ENCODE data around the gene NLGN2. TPM values are rescaled to one million over a fixed set of nuclear protein-coding genes. Genes with fewer than 3 reads are reported as not detected.

Gene NLGN2
- total RNA-seq, 1 experiment from 2014 or later, result 2.7 TPM

DNA sequence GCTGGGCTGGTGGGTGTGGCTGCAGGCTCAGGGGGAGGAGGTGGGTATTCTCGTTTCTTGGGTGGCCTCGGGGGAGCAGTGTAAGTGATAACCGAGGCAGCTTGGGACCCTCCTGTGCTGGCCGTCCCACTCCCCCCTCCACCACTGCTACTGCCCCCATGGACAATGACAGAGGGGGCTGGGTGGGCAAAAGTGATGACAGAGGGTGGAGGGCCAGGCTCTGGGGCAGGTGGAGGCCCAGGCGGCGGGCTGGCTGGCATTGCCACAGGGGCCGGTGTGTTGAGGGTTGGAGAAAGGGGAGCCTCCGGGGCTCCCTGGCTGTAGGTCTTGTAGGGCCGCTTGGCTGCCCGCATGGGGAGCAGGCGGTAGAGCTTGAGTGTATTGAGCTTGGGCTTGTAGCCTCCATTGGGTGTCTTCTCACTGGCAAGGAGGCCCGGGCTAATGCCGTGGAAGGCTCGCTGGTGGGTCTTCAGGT lies 55.8 kb downstream of the NLGN2 start:
- no peak for DNase-seq (ENCODE audit: low spot score)

DNA sequence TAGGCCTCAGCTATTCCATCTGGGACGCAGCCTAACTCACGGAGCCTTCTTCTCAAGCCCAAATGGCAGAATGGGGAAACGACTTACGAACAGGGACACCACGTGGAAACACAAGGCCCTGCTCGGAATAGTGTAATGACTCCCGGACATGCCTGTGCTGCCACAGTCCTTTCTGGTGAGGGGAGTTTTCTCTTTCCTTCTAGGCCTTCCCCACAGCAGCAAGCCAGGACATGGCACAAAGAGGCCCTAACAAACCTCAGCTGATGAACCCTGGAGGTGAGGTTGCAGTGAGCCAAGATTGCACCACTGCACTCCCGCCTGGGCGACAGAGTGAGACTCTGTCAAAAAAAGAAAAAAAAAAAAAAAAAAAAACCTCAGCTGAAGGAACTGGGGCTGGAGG lies 56.4 kb downstream of the NLGN2 start:
- DNase-seq (ENCODE audit: low spot score), result no peak

DNA sequence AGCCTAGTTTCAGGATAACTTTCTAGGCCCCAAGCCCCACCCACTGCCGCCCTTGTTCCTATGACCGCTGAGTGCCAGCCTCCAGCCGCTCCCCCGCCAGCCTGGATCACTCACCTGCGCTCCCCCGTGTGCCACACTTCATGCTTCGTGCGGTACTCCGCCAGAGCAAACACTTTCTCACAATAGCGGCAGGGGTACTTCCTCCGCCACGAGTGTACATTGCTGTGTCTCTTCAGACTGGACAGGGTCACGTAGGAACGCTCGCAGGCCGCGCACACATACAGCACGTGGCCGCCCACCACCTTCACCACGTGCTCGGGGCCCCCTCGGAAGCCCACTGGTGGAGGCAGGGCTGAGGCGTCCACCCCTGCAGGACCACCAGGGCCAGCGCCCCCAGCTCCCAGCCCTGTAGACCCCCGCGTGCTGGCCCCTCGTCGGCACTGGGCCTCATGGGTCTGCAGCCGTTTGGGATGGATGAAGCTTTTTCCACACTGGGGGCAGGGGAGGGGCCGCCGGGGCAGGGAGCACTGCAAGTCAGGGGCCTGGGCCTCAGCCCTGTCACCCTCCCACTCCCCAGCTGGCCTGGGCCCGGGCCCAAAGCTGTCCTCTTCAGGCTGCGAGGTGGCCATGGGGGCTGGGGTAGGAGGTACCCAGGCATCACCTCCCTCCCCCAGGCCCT lies 58.1 kb downstream of the NLGN2 start:
- DNase-seq (ENCODE audit: low spot score), result no peak

DNA sequence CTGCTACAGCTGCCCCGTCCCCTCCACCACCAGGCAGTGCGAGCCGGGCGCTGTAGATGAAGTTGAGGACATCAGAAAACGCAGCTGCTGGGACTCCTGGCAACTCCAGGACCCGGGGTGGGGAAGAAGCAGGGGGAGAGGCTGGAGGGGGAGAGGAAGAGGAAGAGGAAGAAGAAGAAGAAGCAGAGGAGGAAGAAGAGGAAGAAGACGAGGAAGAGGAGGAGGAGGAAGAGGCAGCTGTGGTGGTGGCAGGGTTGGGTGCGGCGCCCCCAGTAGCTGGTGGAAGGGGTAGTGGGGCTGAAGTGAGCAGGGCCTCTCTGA lies 58.6 kb downstream of the NLGN2 start:
- no peak for DNase-seq (ENCODE audit: low spot score)

DNA sequence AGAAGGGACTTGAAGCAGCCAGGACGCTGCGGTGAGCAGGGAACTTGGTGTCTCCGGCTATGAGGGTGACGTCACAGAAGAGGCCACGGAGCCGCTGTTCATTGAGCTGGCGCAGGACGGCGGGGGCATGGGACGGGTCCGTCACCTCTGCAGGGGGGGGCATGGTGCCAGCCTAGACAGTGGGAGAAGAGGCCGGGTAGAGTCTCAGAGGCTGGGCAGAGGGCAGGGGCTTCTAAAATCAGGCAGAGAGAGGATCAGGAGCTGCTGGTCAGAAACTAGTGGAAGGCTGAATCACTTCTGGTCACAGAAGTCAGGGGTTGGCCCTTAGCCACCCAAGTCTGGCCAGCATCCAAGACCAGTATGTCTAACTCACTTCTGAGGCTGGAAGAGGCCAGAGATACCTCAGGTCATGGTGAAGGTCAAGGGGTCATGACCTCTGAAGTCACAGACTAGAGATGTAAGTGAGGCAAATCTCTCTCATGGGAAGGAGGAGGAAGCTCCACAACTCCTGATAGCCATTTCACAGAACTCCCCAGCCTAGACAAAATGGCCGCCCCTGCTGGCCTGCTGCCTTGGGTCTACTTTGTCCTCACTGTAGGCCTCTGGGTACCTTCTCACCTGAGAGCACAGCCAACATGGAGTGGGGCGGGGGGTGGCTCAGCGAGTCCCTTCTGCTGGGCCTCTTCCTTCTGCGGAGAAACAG lies 59.1 kb downstream of the NLGN2 start:
- DNase-seq (ENCODE audit: low spot score), result no peak

DNA sequence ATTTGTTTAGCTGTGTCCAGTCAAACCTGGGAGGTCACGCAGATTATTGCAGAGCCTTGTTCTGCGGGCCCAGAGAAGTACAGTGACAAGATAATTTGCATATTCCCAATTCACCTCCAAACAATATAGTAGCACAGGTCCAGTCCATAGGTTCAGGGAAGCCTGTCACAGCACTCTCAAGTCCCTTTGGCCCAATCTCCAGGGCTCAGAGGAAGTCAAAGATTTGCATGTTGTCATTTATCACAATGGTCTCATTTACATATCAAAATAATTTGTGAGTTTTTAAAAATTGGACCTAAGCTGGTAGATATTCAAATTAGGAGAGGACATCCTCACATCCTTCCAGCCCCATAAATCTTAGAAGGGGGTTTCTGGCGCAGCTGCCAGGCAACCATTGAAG lies 59.9 kb downstream of the NLGN2 start:
- no peak for DNase-seq (ENCODE audit: low spot score)

DNA sequence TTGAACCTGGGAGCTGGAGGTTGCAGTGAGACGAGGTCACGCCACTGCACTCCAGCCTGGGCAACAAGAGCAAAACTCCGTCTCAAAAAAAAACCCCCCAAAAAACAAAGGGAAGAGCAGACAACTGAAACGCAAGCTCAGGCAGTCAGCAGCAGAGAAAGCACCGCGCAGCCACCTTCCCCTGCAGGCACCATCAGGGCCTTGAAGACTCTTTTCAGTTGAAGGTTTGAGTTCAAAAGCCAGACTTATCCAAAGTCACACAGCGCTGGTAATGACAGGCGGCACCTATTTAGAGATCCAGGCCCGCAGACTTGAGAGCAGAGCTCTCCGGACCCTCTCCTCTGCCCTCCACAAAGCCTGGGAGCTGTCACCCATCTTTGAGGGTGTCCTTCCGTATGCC lies 60.6 kb downstream of the NLGN2 start:
- no peak for DNase-seq (ENCODE audit: low spot score)

DNA sequence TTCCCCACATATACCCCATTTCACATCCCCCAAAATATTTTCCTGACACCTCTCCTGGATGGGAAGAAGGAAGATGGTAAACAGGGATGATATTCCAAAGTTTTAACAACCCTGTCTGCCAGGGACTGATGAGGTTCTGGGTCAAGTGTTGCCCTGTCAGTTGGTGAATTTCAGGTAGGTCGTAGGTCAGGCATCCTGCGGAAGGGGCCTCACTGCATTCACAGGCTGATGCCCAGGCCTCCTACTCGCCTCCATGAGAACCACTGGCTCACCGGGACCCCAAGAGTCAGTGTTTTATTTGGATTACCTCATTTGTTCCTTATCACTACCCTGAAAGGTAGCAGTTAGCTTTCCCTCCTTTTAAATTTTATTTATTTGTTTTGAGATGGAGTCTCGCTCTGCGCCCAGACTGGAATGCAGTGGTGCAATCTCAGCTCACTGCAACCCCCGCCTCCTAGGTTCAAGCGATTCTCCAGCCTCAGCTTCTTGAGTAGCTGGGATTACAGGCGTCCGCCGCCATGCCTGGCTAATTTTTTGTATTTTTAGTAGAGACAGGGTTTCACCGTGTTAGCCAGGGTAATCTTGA lies 61.3 kb downstream of the NLGN2 start:
- no peak for DNase-seq (ENCODE audit: low spot score)

Other genes starting within 250 kb of the NLGN2 start
- gene ASGR1, start 228.5 kb upstream of the NLGN2 start, total RNA-seq (2014; rRNA removed; shearing (Covaris generic)), result 0.52 TPM in 1 of 2 replicates, not detected in the other
- gene DLG4, start 188.0 kb upstream of the NLGN2 start, total RNA-seq (2014; rRNA removed; shearing (Covaris generic)), result 0.26 and 1.6 TPM in 2 replicates
- 469 and 546 TPM in 2 replicates for gene ACADVL, start 187.9 kb upstream of the NLGN2 start, total RNA-seq (2014; rRNA removed; shearing (Covaris generic))
- 42.6 and 48.6 TPM in 2 replicates for gene DVL2, start 173.3 kb upstream of the NLGN2 start, total RNA-seq (2014; rRNA removed; shearing (Covaris generic))
- 29.3 and 31.7 TPM in 2 replicates for gene PHF23, start 168.4 kb upstream of the NLGN2 start, total RNA-seq (2014; rRNA removed; shearing (Covaris generic))
- 72.3 and 84.0 TPM in 2 replicates for gene GABARAP, start 165.4 kb upstream of the NLGN2 start, total RNA-seq (2014; rRNA removed; shearing (Covaris generic))
- gene CTDNEP1, start 156.1 kb upstream of the NLGN2 start, total RNA-seq (2014; rRNA removed; shearing (Covaris generic)), result 32.8 and 51.4 TPM in 2 replicates
- 46.5 and 46.7 TPM in 2 replicates for gene ELP5, start 155.6 kb upstream of the NLGN2 start, total RNA-seq (2014; rRNA removed; shearing (Covaris generic))
- gene CLDN7, start 145.4 kb upstream of the NLGN2 start, total RNA-seq (2014; rRNA removed; shearing (Covaris generic)), result 383 and 429 TPM in 2 replicates
- 0.26 and 0.38 TPM in 2 replicates for gene SLC2A4, start 126.1 kb upstream of the NLGN2 start, total RNA-seq (2014; rRNA removed; shearing (Covaris generic))
- 16.3 and 19.4 TPM in 2 replicates for gene YBX2, start 113.2 kb upstream of the NLGN2 start, total RNA-seq (2014; rRNA removed; shearing (Covaris generic))
- gene EIF5A, start 100.2 kb upstream of the NLGN2 start, total RNA-seq (2014; rRNA removed; shearing (Covaris generic)), result 915 and 962 TPM in 2 replicates
- 45.7 and 49.0 TPM in 2 replicates for gene GPS2, start 92.5 kb upstream of the NLGN2 start, total RNA-seq (2014; rRNA removed; shearing (Covaris generic))
- gene NEURL4, start 78.5 kb upstream of the NLGN2 start, total RNA-seq (2014; rRNA removed; shearing (Covaris generic)), result 18.0 and 21.1 TPM in 2 replicates
- gene ACAP1, start 71.3 kb upstream of the NLGN2 start, total RNA-seq (2014; rRNA removed; shearing (Covaris generic)), result 0.08 TPM in 1 of 2 replicates, not detected in the other
- 5.0 and 6.2 TPM in 2 replicates for gene KCTD11, start 55.7 kb upstream of the NLGN2 start, total RNA-seq (2014; rRNA removed; shearing (Covaris generic))
- not detected in 2 replicates for gene TMEM95, start 52.7 kb upstream of the NLGN2 start, total RNA-seq (2014; rRNA removed; shearing (Covaris generic))
- gene TNK1, start 26.8 kb upstream of the NLGN2 start, total RNA-seq (2014; rRNA removed; shearing (Covaris generic)), result 4.8 and 9.4 TPM in 2 replicates
- gene PLSCR3, start 13.3 kb upstream of the NLGN2 start, total RNA-seq (2014; rRNA removed; shearing (Covaris generic)), result 28.5 and 32.4 TPM in 2 replicates
- gene TMEM256, start 3.7 kb upstream of the NLGN2 start, total RNA-seq (2014; rRNA removed; shearing (Covaris generic)), result 84.6 and 111 TPM in 2 replicates
- not detected in 2 replicates for gene SPEM1, start 12.5 kb downstream of the NLGN2 start, total RNA-seq (2014; rRNA removed; shearing (Covaris generic))
- not detected in 2 replicates for gene SPEM2, start 17.8 kb downstream of the NLGN2 start, total RNA-seq (2014; rRNA removed; shearing (Covaris generic))
- not detected in 2 replicates for gene SPEM3, start 21.0 kb downstream of the NLGN2 start, total RNA-seq (2014; rRNA removed; shearing (Covaris generic))
- gene TMEM102, start 27.6 kb downstream of the NLGN2 start, total RNA-seq (2014; rRNA removed; shearing (Covaris generic)), result 11.7 and 19.4 TPM in 2 replicates
- gene FGF11, start 31.7 kb downstream of the NLGN2 start, total RNA-seq (2014; rRNA removed; shearing (Covaris generic)), result 0.46 and 0.52 TPM in 2 replicates
- 0.83 and 1.6 TPM in 2 replicates for gene CHRNB1, start 37.2 kb downstream of the NLGN2 start, total RNA-seq (2014; rRNA removed; shearing (Covaris generic))
- gene ZBTB4, start 71.8 kb downstream of the NLGN2 start, total RNA-seq (2014; rRNA removed; shearing (Covaris generic)), result 8.4 and 10.0 TPM in 2 replicates
- gene SLC35G6, start 73.6 kb downstream of the NLGN2 start, total RNA-seq (2014; rRNA removed; shearing (Covaris generic)), result 0.28 TPM in 1 of 2 replicates, not detected in the other
- 26.0 and 58.6 TPM in 2 replicates for gene POLR2A, start 76.5 kb downstream of the NLGN2 start, total RNA-seq (2014; rRNA removed; shearing (Covaris generic))
- gene TNFSF12, start 141.2 kb downstream of the NLGN2 start, total RNA-seq (2014; rRNA removed; shearing (Covaris generic)), result not detected in 2 replicates
- gene TNFSF13, start 150.9 kb downstream of the NLGN2 start, total RNA-seq (2014; rRNA removed; shearing (Covaris generic)), result 15.6 and 19.1 TPM in 2 replicates
- 73.2 and 74.3 TPM in 2 replicates for gene SENP3, start 154.1 kb downstream of the NLGN2 start, total RNA-seq (2014; rRNA removed; shearing (Covaris generic))
- 4.0 and 6.6 TPM in 2 replicates for gene CD68, start 171.8 kb downstream of the NLGN2 start, total RNA-seq (2014; rRNA removed; shearing (Covaris generic))
- gene MPDU1, start 176.0 kb downstream of the NLGN2 start, total RNA-seq (2014; rRNA removed; shearing (Covaris generic)), result 79.8 and 81.4 TPM in 2 replicates
- 0.70 TPM in 1 of 2 replicates, not detected in the other for gene SOX15, start 182.2 kb downstream of the NLGN2 start, total RNA-seq (2014; rRNA removed; shearing (Covaris generic))
- gene FXR2, start 207.1 kb downstream of the NLGN2 start, total RNA-seq (2014; rRNA removed; shearing (Covaris generic)), result 23.8 and 30.3 TPM in 2 replicates
- gene SAT2, start 220.0 kb downstream of the NLGN2 start, total RNA-seq (2014; rRNA removed; shearing (Covaris generic)), result 3.2 and 5.4 TPM in 2 replicates
- gene SHBG, start 222.3 kb downstream of the NLGN2 start, total RNA-seq (2014; rRNA removed; shearing (Covaris generic)), result 0.13 TPM in 1 of 2 replicates, not detected in the other
- not detected in 2 replicates for gene ATP1B2, start 243.1 kb downstream of the NLGN2 start, total RNA-seq (2014; rRNA removed; shearing (Covaris generic))

Data from HT-29 (cell line).